ENCODE measurements around the gene PLA2G15. TPM values are rescaled to one million over a fixed set of nuclear protein-coding genes. Genes with fewer than 3 reads are reported as not detected.

PLA2G15 gene, protein sequence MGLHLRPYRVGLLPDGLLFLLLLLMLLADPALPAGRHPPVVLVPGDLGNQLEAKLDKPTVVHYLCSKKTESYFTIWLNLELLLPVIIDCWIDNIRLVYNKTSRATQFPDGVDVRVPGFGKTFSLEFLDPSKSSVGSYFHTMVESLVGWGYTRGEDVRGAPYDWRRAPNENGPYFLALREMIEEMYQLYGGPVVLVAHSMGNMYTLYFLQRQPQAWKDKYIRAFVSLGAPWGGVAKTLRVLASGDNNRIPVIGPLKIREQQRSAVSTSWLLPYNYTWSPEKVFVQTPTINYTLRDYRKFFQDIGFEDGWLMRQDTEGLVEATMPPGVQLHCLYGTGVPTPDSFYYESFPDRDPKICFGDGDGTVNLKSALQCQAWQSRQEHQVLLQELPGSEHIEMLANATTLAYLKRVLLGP
- total RNA-seq: 14.2 and 40.2 TPM in 2 replicates

DNA sequence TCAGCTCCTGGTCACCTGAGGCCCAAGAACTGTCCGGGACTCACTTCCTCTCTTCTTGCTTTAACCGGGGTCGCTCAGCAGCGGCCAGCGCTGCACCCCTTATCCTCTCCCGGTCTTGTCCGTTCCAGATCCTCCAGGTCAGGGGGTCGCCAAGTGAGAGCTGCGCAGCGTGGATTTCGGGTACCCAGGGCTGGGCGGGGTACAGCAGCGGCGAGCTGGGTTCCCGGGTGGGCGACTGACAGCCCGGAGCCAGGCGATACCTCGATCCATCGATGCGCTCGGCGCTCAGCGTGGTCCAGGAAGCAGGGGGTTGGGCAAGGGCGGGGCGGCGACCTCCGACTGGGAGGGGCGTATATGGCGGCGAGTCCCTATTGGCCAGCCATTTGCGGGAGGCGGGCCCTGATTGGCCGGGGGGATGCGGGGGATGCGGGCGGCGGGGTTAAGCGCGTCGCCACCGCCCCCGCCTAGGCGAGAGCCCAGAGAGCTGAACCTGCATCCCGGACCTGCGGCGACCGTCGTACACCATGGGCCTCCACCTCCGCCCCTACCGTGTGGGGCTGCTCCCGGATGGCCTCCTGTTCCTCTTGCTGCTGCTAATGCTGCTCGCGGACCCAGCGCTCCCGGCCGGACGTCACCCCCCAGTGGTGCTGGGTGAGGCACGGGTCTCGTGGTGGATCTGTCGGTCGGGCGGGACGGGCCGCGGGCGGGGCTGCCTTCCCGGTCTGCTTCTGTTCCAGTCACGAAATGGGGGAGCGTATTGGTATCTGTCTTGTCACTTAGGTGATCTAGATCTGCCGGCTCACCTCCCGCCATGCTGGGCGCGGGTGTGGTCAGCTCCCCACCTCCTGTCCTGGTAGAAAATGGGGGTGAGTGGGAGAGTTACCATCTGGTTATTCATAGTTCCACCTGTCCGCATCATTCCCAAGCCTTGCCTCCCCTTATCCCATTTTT lies at the start of gene PLA2G15:
Gene PLA2G15, plus strand, starts transcription at position 471 of the 951 bp plus-strand sequence. Its CDS starts 54 bp downstream, at position 525.

GRCh38 chr16:68235887-68236136 lies 9.4 kb upstream of the PLA2G15 start, which contains the start of gene ESRP2:
ESRP2 (minus strand) TSS chr16:68236127; CDS start chr16:68236045, 82 bp downstream.

GRCh38 chr16:68264128-68265077 lies 19.2 kb downstream of the PLA2G15 start, which contains the start of gene SLC7A6:
SLC7A6 (plus strand) TSS chr16:68264526; CDS start chr16:68274727, 10,201 bp downstream.

Other genes with a start within 250 kb of the PLA2G15 start
- gene DPEP2, start 245.9 kb upstream of the PLA2G15 start, total RNA-seq: 0.16 and 1.4 TPM in 2 replicates
- not detected in 2 replicates for gene DPEP2NB, start 229.5 kb upstream of the PLA2G15 start, total RNA-seq
- gene DDX28, start 222.1 kb upstream of the PLA2G15 start, total RNA-seq: 8.6 and 12.2 TPM in 2 replicates
- 10.5 and 24.0 TPM in 2 replicates for gene DUS2, start 222.1 kb upstream of the PLA2G15 start, total RNA-seq
- 8.7 and 21.0 TPM in 2 replicates for gene NFATC3, start 160.0 kb upstream of the PLA2G15 start, total RNA-seq
- gene ESRP2, start 9.2 kb upstream of the PLA2G15 start, total RNA-seq: 0.16 and 4.5 TPM in 2 replicates
- gene SLC7A6, start 19.2 kb downstream of the PLA2G15 start, total RNA-seq: 10.0 and 30.5 TPM in 2 replicates
- 13.6 and 25.0 TPM in 2 replicates for gene SLC7A6OS, start 65.6 kb downstream of the PLA2G15 start, total RNA-seq
- 27.8 and 42.2 TPM in 2 replicates for gene PRMT7, start 65.6 kb downstream of the PLA2G15 start, total RNA-seq
- gene SMPD3, start 203.1 kb downstream of the PLA2G15 start, total RNA-seq: under 0.01 and 0.25 TPM in 2 replicates